Smooth muscle cell of bladder (primary cell): ENCODE data around the gene TAF5L. TPM values are rescaled to one million over a fixed set of nuclear protein-coding genes. Genes with fewer than 3 reads are reported as not detected.

Experiments used
- total RNA-seq: library from RNA; depleted of rRNA; stranded (reverse); fragments of >200 nt; gene quantifications from 2 replicates; pipeline ENCODE4 v1.2.3, GENCODE V29; 2014

TAF5L gene
- total RNA-seq = 11.9 and 14.1 TPM in 2 replicates

GRCh38 chr1:229625915-229626831, at the start of gene TAF5L, which contains the start of gene URB2:
TAF5L (minus strand) TSS chr1:229626122; CDS start chr1:229614482, 11,640 bp downstream.
URB2 (plus strand) TSS chr1:229626247; CDS start chr1:229627634, 1,387 bp downstream.

GRCh38 chr1:229558460-229559335, 67.2 kb downstream of the TAF5L start, which contains the start of gene ABCB10:
ABCB10 (minus strand) TSS chr1:229558707; CDS start chr1:229558652, 55 bp downstream.

Other genes with a start within 250 kb of the TAF5L start
- gene ACTA1, start 192.0 kb downstream of the TAF5L start, total RNA-seq = not detected in 2 replicates
- gene NUP133, start 117.8 kb downstream of the TAF5L start, total RNA-seq = 28.6 and 33.9 TPM in 2 replicates
- 11.0 and 12.3 TPM in 2 replicates for gene ABCB10, start 67.4 kb downstream of the TAF5L start, total RNA-seq
- gene URB2, start 125 bp upstream of the TAF5L start, total RNA-seq = 7.1 and 9.0 TPM in 2 replicates